T-helper 1 cell treated with Interleukin-12 subunit alpha and Interleukin-12 subunit beta and Interleukin-4 antibody, amounts not matched to agents 30 μg/mL and 1 μg/mL, for 36 hours (primary cell): Measurements from ENCODE around the gene CDC42.

Source experiments
- H3K27ac Mint-ChIP-seq: one replicate; pipeline ENCODE4 v1.8.0; 2021; ENCODE audit warnings: mild to moderate bottlenecking, mixed read lengths
- H3K27me3 Mint-ChIP-seq: one replicate; pipeline ENCODE4 v1.8.0; 2021; ENCODE audit warnings: low read depth, mixed read lengths
- H3K36me3 Mint-ChIP-seq: one replicate; pipeline ENCODE4 v1.8.0; 2021; ENCODE audit warnings: low read depth, mixed read lengths
- H3K4me1 Mint-ChIP-seq: one replicate; pipeline ENCODE4 v1.8.0; 2021; ENCODE audit warnings: low read depth, mixed read lengths
- H3K4me3 Mint-ChIP-seq: one replicate; pipeline ENCODE4 v1.8.0; 2021; ENCODE audit warnings: mild to moderate bottlenecking, moderate library complexity, mixed read lengths
- H3K9me3 Mint-ChIP-seq: one replicate; pipeline ENCODE4 v1.8.0; 2021; ENCODE audit warnings: mixed read lengths

Gene CDC42

DNA sequence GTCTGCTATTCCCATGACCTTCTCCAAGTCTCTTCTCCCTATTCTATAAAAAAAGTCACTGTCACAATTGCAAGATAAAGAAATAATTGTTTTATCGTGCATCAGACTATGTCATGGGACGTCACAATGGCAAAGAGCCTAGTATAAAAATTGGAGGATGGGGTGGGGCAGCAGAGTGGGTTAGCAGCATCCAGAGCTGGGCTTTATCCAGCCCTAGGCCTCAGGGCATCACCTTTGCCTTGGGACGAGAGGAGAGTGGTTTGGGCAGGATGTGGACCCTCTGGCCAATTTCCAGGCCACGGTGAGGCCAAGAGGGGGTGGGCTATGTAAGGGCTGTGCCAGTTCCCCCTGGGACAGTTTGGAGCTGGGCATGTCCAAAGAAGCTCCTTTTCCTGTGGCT, 64.7 kb downstream of the CDC42 start:
- Mint-ChIP-seq H3K27ac (no peak overlapping the region), H3K9me3 (no peaks in the 10 kb centered on the region), H3K36me3 (peaks cover 25% of the 10 kb centered on the region), H3K27me3 (no peaks in the 10 kb centered on the region), H3K4me1 (peaks cover 15% of the 10 kb centered on the region), H3K4me3 (no peak overlapping the region)

DNA sequence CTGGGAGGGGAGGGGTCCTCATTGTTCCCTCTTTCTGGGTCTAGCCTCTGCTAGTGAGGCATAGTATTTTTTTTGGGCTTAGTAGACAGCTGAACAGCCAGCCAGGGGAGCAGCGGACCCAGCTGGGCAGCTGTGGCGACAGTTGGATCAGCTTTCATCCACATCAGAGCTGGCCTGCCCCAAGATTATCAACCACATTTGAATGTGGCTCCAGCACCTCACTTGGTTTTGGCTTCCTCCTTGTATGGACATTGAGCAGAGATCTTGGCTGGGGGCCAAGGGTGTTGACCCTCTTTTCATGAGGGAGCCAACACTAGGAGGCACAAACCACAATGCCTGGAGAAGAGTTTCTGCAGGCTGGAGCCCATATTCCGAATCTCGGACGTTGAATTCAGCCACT, 65.3 kb downstream of the CDC42 start:
- no peak overlapping the region for H3K27ac Mint-ChIP-seq
- H3K4me1 Mint-ChIP-seq: peaks cover 9% of the 10 kb centered on the region
- no peak overlapping the region for H3K4me3 Mint-ChIP-seq
- H3K9me3 Mint-ChIP-seq: no peaks in the 10 kb centered on the region
- H3K27me3 Mint-ChIP-seq: no peaks in the 10 kb centered on the region
- H3K36me3 Mint-ChIP-seq: peaks cover 25% of the 10 kb centered on the region

DNA sequence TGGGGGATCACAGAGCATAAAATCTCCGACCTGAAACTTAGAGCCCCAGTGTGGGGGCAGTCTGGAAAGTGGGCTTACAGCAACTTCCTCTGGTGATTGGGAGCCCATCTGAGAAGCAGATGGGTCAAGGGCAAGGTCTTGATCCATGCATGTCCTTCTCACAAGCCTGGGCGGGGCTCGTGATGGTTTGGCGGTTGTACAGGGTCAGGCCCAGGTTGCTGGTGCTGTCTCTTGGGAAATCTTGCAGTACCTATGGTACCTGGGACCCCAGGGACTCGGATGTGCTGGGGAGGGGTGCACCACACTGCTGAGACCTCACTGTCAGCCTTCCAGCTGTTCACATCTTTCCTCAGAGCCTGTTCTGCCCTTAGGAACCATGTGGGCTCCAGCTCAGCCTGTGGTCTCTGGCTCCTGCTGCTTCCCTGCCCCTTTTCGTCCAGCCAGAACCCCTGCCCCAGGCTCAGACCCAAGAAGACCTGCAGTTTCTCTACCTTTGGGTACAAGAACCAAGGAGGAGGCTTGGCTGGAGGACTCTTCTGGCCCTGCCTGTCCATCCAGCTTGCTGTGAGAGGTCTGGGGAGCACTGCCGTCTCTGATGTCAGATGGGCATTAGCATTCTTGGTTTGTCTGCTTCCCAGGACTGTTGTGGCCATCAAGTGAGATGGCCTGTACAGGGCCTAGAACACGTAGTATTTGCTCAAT, 65.9 kb downstream of the CDC42 start:
- Mint-ChIP-seq H3K36me3 (peaks cover 20% of the 10 kb centered on the region), H3K27me3 (no peaks in the 10 kb centered on the region), H3K4me3 (no peak overlapping the region), H3K9me3 (no peaks in the 10 kb centered on the region), H3K4me1 (peaks cover 6% of the 10 kb centered on the region), H3K27ac (no peak overlapping the region)

- Mint-ChIP-seq H3K4me1 (peaks cover 6% of the 10 kb centered on the region), H3K27me3 (no peaks in the 10 kb centered on the region), H3K4me3 (no peak overlapping the region), H3K36me3 (peaks cover 19% of the 10 kb centered on the region), H3K9me3 (no peaks in the 10 kb centered on the region), H3K27ac (peak overlapping the region; percentile 11)
Observed at GRCh38 chr1:22119626-22120468, 67.3 kb downstream of the CDC42 start.

GRCh38 chr1:22120469-22120790, 67.9 kb downstream of the CDC42 start:
- Mint-ChIP-seq H3K9me3 (no peaks in the 10 kb centered on the region), H3K4me3 (no peak overlapping the region), H3K27ac (no peak overlapping the region), H3K36me3 (peaks cover 15% of the 10 kb centered on the region), H3K27me3 (no peaks in the 10 kb centered on the region), H3K4me1 (peaks cover 3% of the 10 kb centered on the region)

DNA sequence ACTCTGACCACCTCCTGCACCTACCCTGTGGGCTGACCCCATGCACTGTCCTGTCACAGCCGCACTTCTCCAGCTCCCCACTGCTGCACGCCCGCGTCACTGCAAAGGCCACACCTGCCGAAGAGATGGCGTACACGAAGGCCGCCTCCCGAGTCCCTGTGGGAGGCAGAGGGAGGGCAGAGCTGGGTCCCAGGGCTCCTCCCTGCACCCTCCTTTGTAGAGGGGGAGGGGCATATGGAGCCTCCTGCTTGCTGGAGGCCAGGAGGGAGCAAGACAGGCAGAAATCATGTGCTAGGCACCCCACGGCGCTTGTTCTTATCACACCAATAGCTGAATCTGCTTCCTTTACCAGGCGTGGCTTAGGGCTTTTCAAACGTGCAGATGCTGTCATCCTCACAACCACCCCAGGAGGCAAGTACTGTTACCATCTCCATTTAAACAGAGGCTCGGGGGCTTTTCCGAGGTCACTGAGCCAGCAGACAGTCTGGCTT, 69.0 kb downstream of the CDC42 start:
- Mint-ChIP-seq H3K27ac (no peak overlapping the region), H3K4me3 (no peak overlapping the region), H3K36me3 (peaks cover 12% of the 10 kb centered on the region), H3K9me3 (no peaks in the 10 kb centered on the region), H3K27me3 (no peaks in the 10 kb centered on the region), H3K4me1 (no peaks in the 10 kb centered on the region)

DNA sequence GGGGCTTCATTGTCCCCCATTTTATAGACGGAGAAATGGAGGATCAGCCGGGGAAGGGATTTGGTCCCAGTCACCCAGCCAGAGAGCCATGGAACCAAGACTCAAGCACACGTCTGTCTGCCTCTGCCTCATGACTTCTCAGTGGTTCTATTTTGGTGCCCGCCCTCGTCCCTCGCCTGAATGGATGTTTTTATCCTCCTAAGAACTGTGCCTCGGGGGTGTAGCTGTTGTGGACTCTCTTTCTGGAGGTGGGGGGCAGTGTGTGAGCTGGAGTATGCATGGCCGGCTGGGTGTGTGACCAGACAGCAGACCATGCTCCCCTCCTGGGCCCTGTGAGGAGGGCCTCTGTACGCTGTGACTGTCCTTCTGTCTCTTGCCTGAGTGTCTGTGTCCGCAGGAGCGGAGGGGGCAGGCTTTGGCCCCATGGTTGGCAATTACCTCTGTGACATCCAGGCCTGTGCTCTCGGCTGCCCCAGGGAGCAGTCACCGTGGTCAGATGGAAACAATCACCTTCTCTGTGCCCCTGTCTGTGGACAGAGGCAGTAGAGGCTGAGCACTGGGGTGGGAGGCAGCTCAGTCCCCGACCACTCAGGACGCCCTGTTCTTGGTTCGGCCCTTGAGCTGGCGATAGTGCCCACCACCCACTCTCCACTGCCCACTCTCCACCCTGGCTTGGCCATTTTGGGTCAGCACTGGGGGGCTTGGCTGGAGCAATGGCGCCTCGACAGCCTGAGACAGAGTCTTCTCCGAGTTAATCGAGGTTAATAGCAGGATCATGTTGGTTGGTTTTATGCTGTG, 70.0 kb downstream of the CDC42 start:
- Mint-ChIP-seq H3K4me1 (no peaks in the 10 kb centered on the region), H3K36me3 (peaks cover 11% of the 10 kb centered on the region), H3K27me3 (no peaks in the 10 kb centered on the region), H3K4me3 (no peak overlapping the region), H3K9me3 (no peaks in the 10 kb centered on the region), H3K27ac (no peak overlapping the region)

DNA sequence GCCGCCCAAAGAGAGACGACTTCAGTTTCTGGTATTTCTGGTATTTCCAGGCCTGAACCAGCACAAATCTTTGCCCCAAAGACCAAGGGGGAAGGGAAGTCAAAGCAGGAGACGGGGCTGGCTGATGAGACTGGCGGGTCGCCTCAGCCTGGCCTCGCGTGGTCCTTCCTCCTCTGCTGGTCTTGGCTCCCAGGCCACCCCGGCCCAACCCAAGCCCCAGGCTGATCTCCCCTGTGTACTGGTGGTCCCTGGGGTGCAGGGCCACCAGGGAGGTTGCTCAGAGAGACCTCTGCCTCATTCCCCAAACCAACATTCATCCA, 70.5 kb downstream of the CDC42 start:
- H3K36me3 Mint-ChIP-seq: peaks cover 10% of the 10 kb centered on the region
- H3K4me3 Mint-ChIP-seq: no peak overlapping the region
- no peaks in the 10 kb centered on the region for H3K27me3 Mint-ChIP-seq
- H3K27ac Mint-ChIP-seq: no peak overlapping the region
- H3K9me3 Mint-ChIP-seq: no peaks in the 10 kb centered on the region
- H3K4me1 Mint-ChIP-seq: no peaks in the 10 kb centered on the region

DNA sequence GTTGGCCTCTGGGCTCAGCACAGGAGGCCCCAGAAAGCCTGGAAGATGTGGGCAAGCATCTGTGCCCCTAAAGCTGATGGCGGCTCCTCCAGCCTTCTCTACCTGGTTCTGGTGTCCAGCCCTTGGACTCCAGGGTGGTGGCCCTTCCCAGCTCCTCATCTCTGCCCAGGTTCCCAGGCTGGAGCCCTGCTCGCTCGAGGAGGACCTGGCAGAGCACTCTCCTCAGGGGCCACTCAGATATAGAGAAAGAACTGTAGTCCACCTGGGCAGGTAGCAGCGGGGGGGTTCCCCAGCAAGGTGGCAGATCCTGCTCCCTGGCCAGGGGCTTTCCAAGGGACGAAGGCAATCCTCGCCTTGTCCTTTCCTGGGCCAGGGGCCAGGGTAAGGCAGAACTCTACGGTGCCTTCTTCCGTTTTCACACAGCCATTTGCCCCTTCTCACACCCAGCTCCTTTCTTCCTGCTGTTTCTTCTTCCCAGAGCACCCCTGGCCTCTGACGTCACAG, 71.4 kb downstream of the CDC42 start:
- Mint-ChIP-seq H3K27me3 (no peaks in the 10 kb centered on the region), H3K4me1 (no peaks in the 10 kb centered on the region), H3K4me3 (no peak overlapping the region), H3K27ac (no peak overlapping the region), H3K9me3 (no peaks in the 10 kb centered on the region), H3K36me3 (peaks cover 9% of the 10 kb centered on the region)

GRCh38 chr1:22124592-22125229, 72.2 kb downstream of the CDC42 start:
- Mint-ChIP-seq H3K36me3 (peaks cover 4% of the 10 kb centered on the region), H3K4me1 (no peaks in the 10 kb centered on the region), H3K27ac (no peak overlapping the region), H3K27me3 (no peaks in the 10 kb centered on the region), H3K4me3 (no peak overlapping the region), H3K9me3 (no peaks in the 10 kb centered on the region)

DNA sequence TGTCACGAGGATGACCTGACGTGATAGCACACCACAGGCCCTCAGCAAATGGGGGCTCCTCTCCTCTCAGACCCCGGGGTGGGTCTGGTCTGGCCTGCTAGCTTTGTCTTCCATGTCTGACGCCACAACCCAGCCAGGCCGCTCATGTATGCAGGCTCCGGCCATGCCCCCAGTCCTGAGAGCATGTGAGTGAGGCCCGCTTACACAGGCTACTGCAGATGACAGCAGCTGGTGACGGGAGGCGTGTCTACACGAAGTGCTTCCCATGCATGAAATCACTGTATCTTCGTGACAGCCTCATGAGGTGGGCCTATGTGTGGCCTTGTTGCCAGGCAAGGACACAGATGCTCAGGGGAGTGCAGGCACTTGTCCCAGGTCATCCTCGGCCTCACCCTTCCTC, 74.0 kb downstream of the CDC42 start:
- H3K4me3 Mint-ChIP-seq: no peak overlapping the region
- no peaks in the 10 kb centered on the region for H3K36me3 Mint-ChIP-seq
- H3K9me3 Mint-ChIP-seq: no peaks in the 10 kb centered on the region
- H3K4me1 Mint-ChIP-seq: no peaks in the 10 kb centered on the region
- no peaks in the 10 kb centered on the region for H3K27me3 Mint-ChIP-seq
- no peak overlapping the region for H3K27ac Mint-ChIP-seq

GRCh38 chr1:22127248-22127647, 74.7 kb downstream of the CDC42 start:
- Mint-ChIP-seq H3K27ac (no peak overlapping the region), H3K36me3 (no peaks in the 10 kb centered on the region), H3K27me3 (no peaks in the 10 kb centered on the region), H3K4me1 (no peaks in the 10 kb centered on the region), H3K9me3 (no peaks in the 10 kb centered on the region), H3K4me3 (no peak overlapping the region)

DNA sequence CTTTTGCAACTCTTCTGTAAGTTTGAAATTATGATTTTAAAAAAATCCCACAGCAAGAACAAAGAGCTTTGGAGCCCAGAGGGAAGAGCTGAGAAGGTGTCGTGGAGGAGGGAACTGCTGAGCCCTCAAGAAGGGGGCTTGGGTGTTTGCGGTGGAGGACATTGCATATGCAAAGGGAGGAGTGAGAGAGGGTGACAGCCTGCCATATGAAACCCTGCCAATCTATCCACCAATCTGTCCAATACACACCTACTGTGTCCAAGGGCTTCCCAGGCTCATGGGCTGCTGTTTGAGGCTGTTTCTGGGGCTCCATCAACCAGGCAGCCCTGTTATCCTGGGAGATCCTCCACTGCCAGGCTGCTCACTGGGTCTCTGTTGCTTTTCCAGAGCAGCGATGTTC, 75.2 kb downstream of the CDC42 start:
- Mint-ChIP-seq H3K27me3 (no peaks in the 10 kb centered on the region), H3K36me3 (no peaks in the 10 kb centered on the region), H3K4me1 (no peaks in the 10 kb centered on the region), H3K9me3 (no peaks in the 10 kb centered on the region), H3K27ac (no peak overlapping the region), H3K4me3 (no peak overlapping the region)

DNA sequence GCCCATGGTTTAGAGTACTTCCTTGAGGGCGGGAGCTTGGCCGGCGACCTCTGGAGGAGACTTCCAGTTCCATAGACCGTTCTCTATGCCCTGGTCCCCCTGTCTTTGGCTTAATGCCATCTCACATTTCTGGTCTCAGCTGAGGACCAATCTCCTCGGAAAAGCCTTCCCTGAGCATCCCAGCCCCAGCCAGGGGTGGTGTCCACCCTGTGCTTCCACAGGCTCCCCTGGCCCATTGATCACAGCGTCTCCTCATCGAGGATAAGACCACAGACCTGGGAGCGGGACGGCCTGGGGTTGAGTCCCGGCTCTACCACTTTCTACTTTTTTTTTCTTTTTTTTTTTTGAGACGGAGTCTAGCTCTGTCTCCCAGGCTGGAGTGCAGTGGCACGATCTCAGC, 75.9 kb downstream of the CDC42 start:
- Mint-ChIP-seq H3K27ac (no peak overlapping the region), H3K4me1 (no peaks in the 10 kb centered on the region), H3K9me3 (no peaks in the 10 kb centered on the region), H3K27me3 (no peaks in the 10 kb centered on the region), H3K36me3 (no peaks in the 10 kb centered on the region), H3K4me3 (no peak overlapping the region)
